NCI-H510A (cell line): Measurements from ENCODE around the gene DHRS12.
A peak's percentile ranks its signal among the peaks of the same experiment; 100 is the strongest.

Source experiments
- DNase-seq: peaks from one replicate; lab custom pipeline; 2025; lab: John Stamatoyannopoulos, UW

DHRS12 gene, protein sequence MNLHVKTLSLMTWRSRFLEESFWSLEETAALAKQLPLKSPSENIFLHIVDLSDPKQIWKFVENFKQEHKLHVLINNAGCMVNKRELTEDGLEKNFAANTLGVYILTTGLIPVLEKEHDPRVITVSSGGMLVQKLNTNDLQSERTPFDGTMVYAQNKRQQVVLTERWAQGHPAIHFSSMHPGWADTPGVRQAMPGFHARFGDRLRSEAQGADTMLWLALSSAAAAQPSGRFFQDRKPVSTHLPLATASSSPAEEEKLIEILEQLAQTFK

DNA sequence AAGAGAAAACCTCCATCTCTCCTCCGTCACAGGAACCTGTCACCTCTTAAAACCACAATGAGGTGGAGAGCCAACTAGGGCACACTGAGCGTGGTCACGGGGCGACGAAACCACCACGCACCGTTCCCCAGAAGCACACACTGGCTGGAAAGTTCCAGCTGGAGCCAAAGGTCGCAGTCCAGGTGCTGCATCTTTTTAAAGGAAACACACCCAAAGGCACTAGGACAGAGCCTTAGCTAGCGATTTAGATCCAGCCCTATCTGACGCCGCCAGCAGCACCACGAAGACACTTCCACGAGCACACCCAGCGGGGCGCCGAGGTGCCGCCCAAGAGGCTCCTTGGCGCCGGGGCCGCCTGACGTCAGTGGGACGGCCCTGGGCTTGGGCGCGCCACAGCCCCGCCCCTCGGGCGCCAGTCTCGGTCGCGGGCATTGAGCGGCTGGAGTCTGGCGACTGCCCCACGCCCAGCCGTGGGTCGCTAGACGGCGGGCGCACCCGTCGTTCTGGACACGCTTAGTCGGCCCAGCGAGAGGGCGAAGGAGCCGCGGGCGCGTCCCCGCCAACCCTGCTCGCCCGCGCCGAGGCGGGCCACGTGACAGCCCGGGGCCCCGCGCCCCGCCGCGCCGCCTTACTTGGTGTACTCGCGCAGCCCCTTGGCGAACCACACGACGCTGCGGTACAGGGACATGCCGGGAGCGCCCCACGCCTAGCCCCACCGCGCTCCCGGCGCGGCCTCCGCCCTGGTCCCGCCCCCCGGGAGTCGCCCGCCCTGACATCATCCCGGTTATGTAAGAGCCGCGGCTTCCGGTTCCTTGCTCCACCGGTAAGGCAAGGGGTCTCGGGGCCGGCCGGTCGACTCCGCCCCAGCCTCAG is at the start of gene DHRS12:
Gene DHRS12, minus strand, starts transcription at position 742 of the 873 bp plus-strand sequence. CDS start 4,504 bp downstream, outside the sequence.
- peak; percentile 49 for DNase-seq

DNA sequence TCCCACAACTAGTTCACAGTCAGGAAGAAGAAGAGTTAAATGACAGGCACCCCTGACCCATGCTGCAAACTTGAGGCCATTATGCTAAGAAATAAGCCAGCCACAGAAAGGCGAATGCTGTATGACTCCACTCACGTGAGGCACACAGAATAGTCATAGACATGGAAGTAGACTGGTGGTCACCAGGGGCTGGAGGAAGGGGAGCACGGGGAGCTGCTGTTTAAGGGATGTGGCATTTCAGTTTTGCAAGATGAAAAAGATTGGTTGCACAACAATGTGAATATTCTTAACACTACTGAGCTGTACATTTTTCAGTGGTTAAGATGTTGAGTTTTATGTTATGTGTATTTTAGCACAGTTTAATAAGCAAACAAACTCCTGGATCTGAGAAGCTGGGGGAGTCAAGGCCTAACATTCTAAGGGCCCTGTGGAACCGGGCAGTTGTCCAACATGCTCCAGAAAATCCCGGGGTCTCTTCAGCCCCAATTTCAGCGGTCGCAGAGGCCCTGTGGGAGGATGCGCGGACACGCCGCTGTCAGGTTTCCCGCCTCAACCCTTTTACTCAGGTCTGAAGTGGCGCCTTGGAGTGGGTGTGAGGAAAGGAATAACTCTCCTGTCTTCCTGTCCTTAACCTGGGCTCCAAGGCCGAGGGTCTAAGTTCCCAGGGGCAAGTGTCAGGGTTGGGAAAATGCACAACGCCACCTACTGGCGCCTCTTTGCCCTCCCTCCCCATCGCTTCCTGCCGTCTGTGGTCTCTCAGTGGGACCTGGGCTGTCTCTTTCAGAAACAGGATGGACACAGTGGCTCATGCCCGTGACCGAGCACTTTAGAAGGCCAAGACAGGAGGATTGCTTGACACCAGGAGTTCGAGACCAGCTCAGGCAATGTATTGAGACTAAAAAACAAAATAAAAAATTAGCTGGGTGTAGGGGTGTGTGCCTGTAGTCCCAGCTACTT is 45.5 kb upstream of the DHRS12 start:
- DNase-seq: no peak

DNA sequence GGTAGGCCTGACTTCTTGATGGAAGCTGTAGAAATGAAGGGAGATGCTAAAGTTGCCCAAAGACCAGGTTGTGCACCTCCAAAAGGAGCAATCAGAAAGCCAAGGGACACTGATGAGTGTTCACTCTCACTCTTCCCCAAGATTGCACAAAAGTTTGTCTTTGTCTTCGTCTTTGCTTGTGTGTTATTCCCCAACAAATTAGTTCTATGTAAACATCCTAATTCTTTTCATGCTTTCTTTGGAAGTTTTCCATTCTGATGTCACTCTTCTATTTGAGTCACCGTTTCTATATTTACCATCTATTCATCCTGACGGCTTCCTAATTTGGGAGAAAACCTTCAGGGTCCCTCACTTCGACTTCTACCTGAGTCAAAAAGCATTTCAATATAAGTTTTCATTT is 44.7 kb upstream of the DHRS12 start:
- DNase-seq: no peak

DNA sequence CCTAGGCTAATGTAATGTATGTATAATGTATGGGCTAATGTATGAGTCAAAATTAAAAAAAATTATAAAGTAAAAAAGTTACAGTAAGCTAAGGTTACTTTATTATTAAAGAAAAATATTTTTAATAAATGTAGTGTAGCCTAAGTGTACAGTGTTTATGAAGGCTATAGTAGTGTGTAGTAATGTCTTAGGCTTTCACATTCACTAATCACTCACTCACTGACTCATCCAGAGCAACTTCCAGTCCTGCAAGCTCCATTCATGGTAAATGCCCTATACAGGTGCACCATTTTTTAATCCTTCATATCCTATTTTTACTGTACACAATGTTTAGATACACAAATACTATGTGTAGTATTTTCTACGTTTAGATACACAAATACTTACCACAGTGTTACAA is 42.8 kb upstream of the DHRS12 start:
- no peak for DNase-seq

DNA sequence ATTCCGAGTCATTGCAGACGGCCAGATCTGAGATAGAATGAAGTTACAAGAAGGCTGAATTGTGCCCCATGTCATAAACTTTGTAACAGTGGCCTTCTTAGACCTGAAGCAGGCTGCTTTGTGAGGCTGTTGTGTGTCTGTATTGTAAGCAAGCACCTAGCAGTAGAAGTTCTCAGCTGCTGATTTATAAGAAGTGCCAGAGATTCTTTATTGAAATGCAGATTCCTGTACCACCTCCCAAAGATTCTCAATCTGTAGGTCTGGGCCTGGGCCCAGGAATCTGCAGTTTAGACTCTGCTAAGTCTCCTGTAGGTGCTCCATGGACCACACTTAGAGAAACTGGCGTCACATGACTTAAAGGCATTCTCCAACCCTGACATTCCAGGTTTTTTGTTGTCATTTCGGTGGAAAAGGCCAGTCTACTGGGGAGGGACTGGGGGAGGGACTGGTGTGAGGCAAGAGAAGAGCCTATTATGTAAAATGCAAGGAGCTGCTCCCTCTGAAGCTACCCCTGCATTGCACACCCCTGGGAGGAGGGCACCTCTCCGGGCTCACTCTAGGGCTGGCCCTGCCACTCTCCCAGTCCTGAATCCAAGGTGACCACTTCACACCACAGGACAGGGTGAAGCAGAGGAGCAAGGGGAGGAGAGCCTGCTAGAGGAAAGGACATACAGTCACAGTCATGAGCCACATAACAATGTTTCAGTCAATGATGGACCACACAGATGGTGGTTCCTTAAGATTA is 41.8 kb upstream of the DHRS12 start:
- DNase-seq: no peak

DNA sequence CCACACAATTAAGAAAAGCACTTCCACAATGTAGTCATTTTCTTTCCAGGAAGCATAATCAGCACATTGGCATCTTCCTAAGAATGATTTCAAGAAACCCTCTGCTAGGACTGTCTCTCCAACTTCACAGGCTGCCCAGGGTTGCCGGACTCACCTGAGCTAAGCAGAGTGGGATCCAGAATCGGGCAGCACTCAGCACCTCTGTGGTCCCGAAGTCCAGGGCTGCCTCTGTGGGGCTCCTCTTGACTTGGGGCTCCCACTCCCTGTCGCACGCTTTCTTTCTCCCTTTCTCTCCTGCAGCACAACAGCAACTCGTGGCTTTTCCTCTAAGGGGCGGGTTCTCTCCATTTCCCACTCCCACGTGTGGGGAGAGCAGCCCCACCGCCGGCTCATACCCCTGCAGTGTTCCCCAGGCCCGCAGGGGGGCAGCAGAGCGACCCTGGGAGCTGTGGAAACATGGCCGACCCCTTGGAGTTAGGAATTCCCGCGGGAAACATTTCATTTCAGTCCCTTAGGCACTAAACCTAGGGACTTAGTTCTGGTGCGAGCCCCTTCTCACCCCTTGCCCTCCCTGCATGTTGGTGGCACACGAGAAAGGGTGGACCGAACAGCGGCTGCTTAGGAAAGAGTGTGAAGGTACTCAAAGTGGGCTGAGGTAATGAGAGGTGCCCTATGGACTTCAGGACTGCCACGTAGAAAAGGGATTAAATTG is 41.1 kb upstream of the DHRS12 start, which contains the start of gene TMEM272:
Gene TMEM272, minus strand, starts transcription at position 316 of the 712 bp plus-strand sequence. CDS start 6,647 bp downstream, outside the sequence.
- DNase-seq: no peak

DNA sequence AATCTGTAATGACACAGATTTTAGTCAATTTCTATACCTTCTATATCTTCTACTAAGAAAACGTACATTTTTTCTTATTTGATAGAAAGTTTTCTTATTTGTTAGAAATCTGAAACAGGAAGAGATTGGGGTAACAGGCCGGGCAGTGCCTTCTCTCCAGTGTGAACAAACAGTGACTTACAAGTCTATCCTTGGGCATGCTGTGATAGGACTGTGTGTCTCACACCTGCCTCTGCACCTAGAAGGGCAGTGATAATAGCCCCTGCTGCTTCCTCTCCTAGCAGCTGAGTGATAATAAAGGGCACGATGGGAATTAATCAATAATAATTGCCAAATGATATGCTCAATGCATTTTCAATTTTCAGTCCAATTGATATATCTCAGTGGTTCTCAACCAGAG is 39.6 kb upstream of the DHRS12 start:
- DNase-seq: no peak

DNA sequence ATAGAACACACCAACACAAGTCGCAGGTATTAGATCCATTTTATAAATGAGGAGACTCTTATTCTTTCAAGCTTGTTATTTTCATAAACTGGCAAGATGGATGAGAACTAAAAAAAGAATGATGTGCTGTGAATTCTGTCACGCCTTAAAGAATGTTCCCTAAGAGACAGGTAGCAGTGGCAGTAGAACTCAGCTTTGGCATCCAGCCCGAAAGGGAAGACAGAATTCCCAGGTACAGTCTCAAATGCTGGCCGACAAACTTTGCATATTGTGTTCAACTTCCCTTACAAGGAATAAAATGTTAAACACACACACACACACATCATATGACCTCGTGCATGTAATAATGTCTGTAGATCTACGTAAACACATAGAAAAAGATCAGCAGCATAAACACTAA is 37.8 kb upstream of the DHRS12 start:
- DNase-seq: no peak

DNA sequence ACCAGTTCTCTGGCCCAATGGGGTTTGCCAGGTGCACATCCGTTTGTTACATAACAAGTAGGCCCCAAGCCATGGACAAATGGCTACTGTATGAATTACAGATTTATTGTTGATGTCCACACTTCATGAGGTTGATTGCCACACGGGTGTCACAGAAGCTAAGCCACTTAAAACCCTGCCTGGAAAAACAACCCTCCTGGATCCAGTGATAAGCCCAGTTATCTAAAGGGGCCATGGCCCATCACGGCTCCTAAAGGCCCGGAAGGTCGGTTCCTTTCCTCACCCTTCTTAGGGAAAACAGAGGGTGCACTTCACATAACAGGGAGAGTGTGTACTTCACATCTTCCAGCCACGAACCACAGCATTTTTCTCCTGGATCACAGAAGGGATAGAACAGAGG is 37.0 kb upstream of the DHRS12 start:
- DNase-seq: no peak

DNA sequence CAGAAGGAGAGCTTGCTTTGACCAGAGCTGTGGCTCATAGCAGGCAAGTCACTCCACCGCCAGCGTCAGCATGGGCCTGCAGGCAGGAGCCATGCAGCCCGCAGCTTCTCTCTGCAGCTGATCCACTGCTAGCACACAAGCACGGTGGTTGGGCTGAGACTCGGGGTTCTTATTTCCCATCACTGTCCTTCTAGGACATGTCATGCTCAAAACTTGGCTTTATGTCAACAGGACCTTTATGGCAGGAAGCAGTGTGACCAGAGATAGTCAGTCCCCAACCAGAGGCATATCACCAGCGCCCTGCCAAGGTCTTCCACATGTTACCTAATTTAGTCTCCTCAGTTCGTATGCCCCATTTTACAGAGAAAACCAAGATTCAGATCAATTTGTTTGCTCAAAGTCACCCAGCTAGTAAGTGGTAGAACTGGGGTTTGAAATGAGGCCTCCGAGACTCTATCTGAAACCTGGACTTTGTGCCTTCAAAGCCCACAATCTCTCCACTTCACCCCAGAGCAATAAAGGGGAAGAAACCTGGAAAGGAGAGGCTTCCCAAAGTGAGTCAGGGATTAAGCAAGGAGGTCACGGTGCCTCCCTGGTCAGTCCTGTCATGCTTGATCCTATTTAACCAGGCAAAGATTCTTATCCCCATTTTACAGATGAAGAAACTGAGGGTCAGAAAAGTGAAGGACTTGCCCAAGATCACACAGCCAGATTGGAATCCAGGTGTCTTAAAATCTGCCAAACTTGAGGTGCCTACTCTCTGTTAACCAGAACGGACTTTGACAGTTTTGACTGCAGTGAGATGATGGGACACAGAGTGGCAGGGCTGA is 36.0 kb upstream of the DHRS12 start:
- no peak for DNase-seq

DNA sequence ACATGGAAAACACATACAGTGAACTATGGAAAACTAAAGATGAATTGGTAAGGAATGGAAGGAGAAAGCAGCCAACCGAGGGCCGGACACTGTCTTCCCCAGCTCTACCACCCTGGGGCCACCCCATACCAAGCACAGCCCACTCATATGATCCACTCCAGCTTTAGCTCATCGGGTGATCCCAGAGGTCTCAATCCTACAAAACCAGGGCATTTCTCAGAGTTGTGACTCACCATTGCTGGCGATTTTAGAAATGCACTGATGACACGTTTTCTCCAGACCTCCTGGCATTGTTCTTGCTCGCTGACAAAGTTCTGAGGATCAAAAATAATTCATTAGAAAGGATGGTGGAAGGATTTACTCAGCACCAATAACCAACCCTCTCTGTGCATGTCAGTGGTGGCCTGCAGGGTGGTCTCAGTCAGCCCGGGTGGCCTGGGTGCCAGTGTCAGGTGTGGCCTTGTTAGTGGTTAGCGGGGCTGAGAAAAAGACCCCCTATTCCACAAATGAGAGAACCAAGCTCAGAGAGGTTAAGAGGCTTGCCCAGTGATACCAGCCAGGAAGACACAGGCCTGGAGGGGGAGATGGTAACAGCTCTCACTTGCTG is 34.4 kb upstream of the DHRS12 start:
- no peak for DNase-seq

DNA sequence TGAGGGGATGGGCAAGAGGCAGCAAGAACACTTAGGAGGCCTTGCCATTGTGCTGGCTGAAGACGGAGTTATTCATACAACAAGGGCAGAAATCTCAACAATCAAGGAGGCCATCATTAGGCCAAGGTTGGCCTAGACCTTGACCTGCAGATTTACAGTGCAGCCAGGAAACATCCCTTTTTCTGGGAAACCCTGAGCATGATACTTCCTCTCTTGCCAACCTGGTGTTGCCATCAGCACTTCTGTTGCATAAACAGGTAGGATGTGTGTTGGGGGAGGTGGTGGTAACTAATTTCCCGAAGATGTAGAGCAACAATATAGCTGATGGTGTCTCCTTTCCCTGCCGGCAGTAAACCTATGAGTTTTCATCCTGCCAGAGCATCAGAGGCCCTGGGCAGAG is 33.1 kb upstream of the DHRS12 start:
- DNase-seq: no peak

DNA sequence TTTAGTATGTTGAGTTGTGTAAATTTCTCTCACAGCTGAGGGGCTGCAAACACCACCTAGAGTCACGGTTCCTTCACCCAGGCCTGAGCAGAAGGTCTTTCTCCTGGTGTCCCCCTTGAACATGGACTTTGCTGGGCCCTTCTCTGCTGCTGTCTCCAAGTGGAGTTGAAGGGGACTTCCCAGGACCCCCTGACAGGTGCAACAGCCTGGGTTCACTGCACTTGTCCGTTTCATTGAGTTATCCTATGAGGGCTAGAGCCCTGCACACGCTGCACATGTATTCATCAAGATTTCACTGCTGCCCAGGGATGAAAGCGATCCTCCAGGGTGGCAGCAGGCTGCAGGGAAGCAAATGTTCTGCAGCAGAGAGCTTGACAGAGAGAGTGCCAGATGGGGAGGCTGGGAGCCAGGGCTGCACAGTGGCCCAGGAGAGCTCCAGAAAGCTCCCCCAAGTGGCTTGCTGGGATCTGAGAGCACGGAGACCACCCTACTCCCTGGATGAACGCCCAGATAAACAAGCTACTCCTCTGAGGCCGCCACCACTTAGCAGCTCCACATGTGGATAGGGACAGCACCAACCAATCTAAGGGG is 30.7 kb upstream of the DHRS12 start:
- no peak for DNase-seq

DNA sequence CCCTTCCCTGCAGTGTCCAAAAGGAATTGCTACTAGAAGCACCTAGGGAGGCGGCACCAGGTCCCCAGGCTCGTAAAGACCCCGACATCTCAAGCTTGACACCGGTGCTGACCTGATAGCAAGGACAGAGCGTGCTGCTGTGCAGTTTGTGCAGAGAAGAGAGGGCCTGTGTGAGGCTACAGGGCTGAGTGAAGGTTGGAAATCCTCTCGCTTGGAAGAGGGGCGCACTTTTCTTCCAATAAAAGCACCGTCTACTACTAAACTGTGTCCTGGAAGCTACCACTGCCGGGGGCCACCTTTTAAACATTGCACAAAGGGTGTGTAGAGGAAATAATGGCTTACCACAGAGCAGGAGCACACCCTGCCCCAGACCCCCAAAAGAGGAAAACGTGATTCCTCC is 30.0 kb upstream of the DHRS12 start:
- DNase-seq: no peak

DNA sequence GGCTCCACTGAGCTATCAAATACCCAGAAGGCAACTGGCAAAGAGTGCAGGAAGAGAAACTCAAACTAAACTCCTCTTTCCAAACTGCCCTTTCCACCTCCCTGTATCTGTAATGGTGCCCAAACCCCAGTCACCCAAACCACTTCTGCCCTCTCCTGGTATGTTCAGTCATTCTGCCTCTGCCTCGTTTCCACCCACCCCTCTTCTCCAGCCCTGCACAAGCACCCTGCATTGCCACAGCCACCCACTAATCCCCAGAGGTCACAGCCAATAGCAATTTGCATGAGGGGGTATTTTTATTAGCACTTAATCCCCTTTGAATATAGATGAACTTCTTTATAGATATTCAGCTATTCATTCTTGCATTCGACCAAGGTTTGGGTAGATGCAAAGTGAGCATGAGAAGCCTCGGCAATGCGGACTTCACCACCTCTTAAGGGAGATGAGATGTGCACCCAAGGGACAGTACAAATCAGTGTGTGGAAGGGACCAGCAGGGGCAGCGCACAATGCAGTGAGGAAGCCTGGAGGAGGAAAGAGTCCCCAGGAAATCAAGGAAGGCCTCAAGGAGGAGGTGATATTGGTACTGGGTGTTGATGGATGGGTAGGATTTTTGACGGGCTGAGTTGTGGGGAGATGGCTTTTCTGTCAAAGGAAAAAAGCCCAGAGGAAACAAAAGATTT is 28.6 kb upstream of the DHRS12 start:
- DNase-seq: no peak

DNA sequence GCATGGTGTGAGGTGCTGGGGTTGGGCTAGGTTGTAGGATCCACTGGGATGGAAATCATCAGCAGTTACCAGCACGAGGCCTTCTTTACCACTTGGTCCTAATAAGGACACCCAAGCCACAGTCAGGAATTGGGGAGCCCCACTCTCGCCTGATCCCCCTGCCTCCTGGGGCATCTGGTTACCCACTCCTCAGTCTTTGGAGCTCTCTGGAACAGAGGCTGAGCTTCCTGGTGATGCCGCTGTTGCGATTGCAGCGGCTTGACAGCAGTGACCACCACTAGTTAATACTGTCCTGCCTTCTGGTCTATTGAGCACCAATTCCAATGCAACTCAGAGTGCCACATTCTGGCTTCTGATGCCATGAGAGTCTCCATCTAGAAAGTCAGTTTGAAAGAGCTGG is 27.6 kb upstream of the DHRS12 start:
- no peak for DNase-seq

DNA sequence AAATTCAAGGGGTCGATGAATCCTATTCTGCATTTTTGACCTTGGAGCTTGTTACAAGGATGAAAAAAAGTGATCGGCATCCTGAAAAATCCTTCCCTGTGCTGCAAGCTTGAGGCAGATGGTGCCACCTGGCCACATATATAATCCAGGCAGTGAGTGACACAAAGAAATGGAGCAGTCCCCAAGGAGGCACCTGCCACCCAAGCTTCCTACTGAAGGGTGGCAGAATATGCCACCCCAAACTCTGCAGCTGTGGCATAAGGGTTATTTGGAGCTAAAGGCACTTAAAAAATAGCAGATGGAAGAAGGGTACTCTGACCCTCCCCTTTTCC is 25.6 kb upstream of the DHRS12 start:
- no peak for DNase-seq

DNA sequence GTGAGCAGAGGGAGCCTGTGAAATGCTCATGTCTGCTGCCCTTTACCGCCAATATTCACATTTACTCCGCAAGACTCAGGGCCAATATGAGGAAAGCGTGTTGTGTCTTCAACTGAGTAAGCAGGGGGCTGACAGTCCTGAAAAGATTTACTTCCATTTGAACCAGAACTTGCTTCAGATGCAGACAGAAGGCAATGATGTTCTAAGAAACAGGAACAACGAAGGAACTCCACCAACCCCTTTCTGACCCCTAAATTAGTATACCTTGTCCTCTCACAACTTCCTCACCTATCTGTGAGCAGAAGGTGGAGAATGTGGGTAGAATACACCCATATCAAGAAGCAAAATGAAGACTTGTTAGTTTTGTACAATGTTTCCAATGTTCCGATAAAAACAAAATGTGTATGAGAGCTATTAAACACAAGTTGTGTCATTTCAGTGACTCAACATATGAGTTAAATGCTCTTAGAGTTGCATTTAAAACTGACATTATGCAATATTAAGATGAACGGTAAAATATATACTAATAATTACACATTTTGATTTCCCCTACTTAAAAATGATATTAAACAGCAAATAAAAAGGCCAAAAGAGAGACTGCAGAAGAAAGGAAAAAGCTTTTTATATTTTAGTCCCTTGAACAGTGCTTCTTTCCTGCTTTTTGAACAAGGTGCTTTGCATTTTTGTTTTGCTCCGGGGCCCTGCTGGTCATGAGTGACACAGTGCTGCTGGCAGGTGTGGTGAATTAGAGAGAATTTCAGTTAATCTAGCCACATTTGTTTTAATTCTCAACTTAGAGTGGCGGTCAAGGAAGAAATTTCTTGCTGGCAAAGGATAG is 25.0 kb upstream of the DHRS12 start:
- DNase-seq: no peak
